ENCODE measurements around the gene RAP1GAP2.
"Not testable (repeated sequence)": the region's sequence is repeated elsewhere in the genome, so short reads cannot be mapped to it uniquely, and the experiment has no call there.

Gene RAP1GAP2

GRCh38 chr17:2796164-2797125, at the start of gene RAP1GAP2:
Gene RAP1GAP2, plus strand, starts transcription at chr17:2796438. Its CDS starts 90 bp downstream, at chr17:2796528.
- DNase-seq, result no peak

GRCh38 chr17:2749058-2749783, 47.0 kb upstream of the RAP1GAP2 start, which contains the start of gene CCDC92B:
Gene CCDC92B, minus strand, starts transcription at chr17:2749652. Its CDS starts 14,507 bp downstream, at chr17:2735145.
- no peak for DNase-seq

GRCh38 chr17:2749784-2750181, 46.5 kb upstream of the RAP1GAP2 start:
- DNase-seq, result peak; percentile 33

GRCh38 chr17:2750721-2751120, 45.5 kb upstream of the RAP1GAP2 start:
- DNase-seq, result no peak

- DNase-seq, result peak; percentile 1
These were observed 44.7 kb upstream of the RAP1GAP2 start for GRCh38 chr17:2751491-2751890.

- peak; percentile 1 for DNase-seq
These were observed 40.1 kb upstream of the RAP1GAP2 start for GRCh38 chr17:2755891-2756724.

- no peak for DNase-seq
These were observed 37.4 kb upstream of the RAP1GAP2 start for GRCh38 chr17:2758870-2759269.

GRCh38 chr17:2770129-2770528, 26.1 kb upstream of the RAP1GAP2 start:
- DNase-seq, result no peak

GRCh38 chr17:2775206-2775605, 21.0 kb upstream of the RAP1GAP2 start:
- DNase-seq, result no peak

GRCh38 chr17:2776589-2777241, 19.5 kb upstream of the RAP1GAP2 start:
- DNase-seq, result no peak

GRCh38 chr17:2777242-2777867, 18.9 kb upstream of the RAP1GAP2 start:
- DNase-seq, result no peak

- no peak for DNase-seq
These were observed 17.7 kb upstream of the RAP1GAP2 start for GRCh38 chr17:2778489-2778888.

- DNase-seq, result no peak
These were observed 16.7 kb upstream of the RAP1GAP2 start for GRCh38 chr17:2779545-2779944.

- DNase-seq, result no peak
These were observed 16.0 kb upstream of the RAP1GAP2 start for GRCh38 chr17:2780256-2780655.

GRCh38 chr17:2780931-2781454, 15.2 kb upstream of the RAP1GAP2 start:
- DNase-seq, result no peak

- DNase-seq, result not testable (repeated sequence)
These were observed 14.6 kb upstream of the RAP1GAP2 start for GRCh38 chr17:2781598-2781997.

- no peak for DNase-seq
These were observed 14.2 kb upstream of the RAP1GAP2 start for GRCh38 chr17:2782055-2782454.

GRCh38 chr17:2783310-2784030, 12.8 kb upstream of the RAP1GAP2 start:
- DNase-seq, result no peak

- no peak for DNase-seq
These were observed 11.4 kb upstream of the RAP1GAP2 start for GRCh38 chr17:2784864-2785263.

GRCh38 chr17:2785376-2785775, 10.9 kb upstream of the RAP1GAP2 start:
- DNase-seq, result not testable (repeated sequence)

Measured in HCEC 1CT (cell line).